ENCODE data around the gene GTSE1.

Gene GTSE1

DNA sequence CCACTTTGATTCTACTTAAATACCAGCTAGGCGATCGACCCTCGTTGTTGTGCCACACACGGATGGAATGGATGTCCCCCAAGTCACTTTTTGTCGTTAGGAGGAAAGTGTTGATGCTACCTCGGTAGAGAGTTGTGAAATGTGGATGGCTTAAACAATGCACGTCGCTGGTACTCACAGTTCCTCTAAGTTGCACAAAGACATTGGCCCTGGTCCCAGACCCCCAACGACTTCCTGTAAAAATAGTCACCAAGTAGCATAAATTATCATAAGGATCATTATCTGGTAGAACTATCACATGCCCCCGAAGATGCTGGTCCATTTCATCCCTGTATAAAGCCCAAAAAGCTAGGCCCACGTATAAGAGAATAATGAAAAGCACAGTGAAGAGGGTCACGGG lies 37.3 kb upstream of the GTSE1 start:
- no peak for ATAC-seq
- TF ChIP-seq SNAI2 (CRISPR knock-in tag; IDR thresholded peaks at IDR 0.05): no peak
- TF ChIP-seq PPARA (CRISPR knock-in tag; IDR thresholded peaks at IDR 0.05; ENCODE audit: borderline replicate concordance): no peak
- TF ChIP-seq, protein P1, sequence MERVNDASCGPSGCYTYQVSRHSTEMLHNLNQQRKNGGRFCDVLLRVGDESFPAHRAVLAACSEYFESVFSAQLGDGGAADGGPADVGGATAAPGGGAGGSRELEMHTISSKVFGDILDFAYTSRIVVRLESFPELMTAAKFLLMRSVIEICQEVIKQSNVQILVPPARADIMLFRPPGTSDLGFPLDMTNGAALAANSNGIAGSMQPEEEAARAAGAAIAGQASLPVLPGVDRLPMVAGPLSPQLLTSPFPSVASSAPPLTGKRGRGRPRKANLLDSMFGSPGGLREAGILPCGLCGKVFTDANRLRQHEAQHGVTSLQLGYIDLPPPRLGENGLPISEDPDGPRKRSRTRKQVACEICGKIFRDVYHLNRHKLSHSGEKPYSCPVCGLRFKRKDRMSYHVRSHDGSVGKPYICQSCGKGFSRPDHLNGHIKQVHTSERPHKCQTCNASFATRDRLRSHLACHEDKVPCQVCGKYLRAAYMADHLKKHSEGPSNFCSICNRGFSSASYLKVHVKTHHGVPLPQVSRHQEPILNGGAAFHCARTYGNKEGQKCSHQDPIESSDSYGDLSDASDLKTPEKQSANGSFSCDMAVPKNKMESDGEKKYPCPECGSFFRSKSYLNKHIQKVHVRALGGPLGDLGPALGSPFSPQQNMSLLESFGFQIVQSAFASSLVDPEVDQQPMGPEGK (CRISPR knock-in tag; IDR thresholded peaks at IDR 0.05; ENCODE audit: borderline replicate concordance): no peak
- no peak for TF ChIP-seq ESRRG (CRISPR knock-in tag; IDR thresholded peaks at IDR 0.05)
- no peak for TF ChIP-seq ZNF565 (CRISPR knock-in tag; conservative IDR thresholded peaks at IDR 0.05; ENCODE audit: low read depth)
- TF ChIP-seq ZNF8 (CRISPR knock-in tag; IDR thresholded peaks at IDR 0.05): no peak

DNA sequence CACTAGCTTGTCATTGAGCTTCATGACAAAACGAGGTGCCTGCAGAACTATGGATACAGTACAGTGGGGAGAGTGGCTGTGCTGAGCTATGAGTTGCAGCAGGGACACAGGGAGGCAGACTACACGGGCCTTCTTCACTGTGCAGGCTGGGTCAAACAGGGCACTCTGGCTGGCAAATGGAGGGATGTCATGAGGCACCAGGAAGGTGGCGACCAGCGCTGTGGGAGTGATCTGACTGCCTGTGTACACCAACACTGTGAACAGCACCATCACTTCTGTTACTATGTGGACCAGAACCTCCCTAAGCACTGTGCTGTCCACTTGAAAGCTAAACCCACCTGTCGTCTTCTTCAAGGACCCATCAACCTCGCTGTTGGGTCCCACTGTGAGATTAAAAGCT lies 36.6 kb upstream of the GTSE1 start:
- no peak for ATAC-seq
- TF ChIP-seq, protein P2, sequence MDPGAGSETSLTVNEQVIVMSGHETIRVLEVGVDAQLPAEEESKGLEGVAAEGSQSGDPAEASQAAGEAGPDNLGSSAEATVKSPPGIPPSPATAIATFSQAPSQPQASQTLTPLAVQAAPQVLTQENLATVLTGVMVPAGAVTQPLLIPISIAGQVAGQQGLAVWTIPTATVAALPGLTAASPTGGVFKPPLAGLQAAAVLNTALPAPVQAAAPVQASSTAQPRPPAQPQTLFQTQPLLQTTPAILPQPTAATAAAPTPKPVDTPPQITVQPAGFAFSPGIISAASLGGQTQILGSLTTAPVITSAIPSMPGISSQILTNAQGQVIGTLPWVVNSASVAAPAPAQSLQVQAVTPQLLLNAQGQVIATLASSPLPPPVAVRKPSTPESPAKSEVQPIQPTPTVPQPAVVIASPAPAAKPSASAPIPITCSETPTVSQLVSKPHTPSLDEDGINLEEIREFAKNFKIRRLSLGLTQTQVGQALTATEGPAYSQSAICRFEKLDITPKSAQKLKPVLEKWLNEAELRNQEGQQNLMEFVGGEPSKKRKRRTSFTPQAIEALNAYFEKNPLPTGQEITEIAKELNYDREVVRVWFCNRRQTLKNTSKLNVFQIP (CRISPR knock-in tag; IDR thresholded peaks at IDR 0.05; ENCODE audit: borderline replicate concordance, low read depth): no peak
- TF ChIP-seq, protein P3, sequence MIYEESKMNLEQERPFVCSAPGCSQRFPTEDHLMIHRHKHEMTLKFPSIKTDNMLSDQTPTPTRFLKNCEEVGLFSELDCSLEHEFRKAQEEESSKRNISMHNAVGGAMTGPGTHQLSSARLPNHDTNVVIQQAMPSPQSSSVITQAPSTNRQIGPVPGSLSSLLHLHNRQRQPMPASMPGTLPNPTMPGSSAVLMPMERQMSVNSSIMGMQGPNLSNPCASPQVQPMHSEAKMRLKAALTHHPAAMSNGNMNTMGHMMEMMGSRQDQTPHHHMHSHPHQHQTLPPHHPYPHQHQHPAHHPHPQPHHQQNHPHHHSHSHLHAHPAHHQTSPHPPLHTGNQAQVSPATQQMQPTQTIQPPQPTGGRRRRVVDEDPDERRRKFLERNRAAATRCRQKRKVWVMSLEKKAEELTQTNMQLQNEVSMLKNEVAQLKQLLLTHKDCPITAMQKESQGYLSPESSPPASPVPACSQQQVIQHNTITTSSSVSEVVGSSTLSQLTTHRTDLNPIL (CRISPR knock-in tag; IDR thresholded peaks at IDR 0.05; ENCODE audit: low read depth): no peak
- TF ChIP-seq ZNF70 (CRISPR knock-in tag; IDR thresholded peaks at IDR 0.05): no peak
- no peak for TF ChIP-seq GLIS3 (CRISPR knock-in tag; IDR thresholded peaks at IDR 0.05)
- TF ChIP-seq RARB (CRISPR knock-in tag; IDR thresholded peaks at IDR 0.05): no peak
- no peak for TF ChIP-seq CSDC2 (CRISPR knock-in tag; IDR thresholded peaks at IDR 0.05)
- no peak for TF ChIP-seq ZNF8 (CRISPR knock-in tag; IDR thresholded peaks at IDR 0.05)
- TF ChIP-seq, protein P1 (CRISPR knock-in tag; IDR thresholded peaks at IDR 0.05; ENCODE audit: borderline replicate concordance): no peak
- TF ChIP-seq ZNF565 (CRISPR knock-in tag; conservative IDR thresholded peaks at IDR 0.05; ENCODE audit: low read depth): no peak
- TF ChIP-seq PPARA (CRISPR knock-in tag; IDR thresholded peaks at IDR 0.05; ENCODE audit: borderline replicate concordance): no peak
- TF ChIP-seq, protein P4, sequence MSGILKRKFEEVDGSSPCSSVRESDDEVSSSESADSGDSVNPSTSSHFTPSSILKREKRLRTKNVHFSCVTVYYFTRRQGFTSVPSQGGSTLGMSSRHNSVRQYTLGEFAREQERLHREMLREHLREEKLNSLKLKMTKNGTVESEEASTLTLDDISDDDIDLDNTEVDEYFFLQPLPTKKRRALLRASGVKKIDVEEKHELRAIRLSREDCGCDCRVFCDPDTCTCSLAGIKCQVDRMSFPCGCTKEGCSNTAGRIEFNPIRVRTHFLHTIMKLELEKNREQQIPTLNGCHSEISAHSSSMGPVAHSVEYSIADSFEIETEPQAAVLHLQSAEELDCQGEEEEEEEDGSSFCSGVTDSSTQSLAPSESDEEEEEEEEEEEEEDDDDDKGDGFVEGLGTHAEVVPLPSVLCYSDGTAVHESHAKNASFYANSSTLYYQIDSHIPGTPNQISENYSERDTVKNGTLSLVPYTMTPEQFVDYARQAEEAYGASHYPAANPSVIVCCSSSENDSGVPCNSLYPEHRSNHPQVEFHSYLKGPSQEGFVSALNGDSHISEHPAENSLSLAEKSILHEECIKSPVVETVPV (CRISPR knock-in tag; IDR thresholded peaks at IDR 0.05): no peak
- TF ChIP-seq ZC3H10 (CRISPR knock-in tag; IDR thresholded peaks at IDR 0.05): no peak
- TF ChIP-seq BACH2 (CRISPR knock-in tag; IDR thresholded peaks at IDR 0.05; ENCODE audit: borderline replicate concordance): no peak

DNA sequence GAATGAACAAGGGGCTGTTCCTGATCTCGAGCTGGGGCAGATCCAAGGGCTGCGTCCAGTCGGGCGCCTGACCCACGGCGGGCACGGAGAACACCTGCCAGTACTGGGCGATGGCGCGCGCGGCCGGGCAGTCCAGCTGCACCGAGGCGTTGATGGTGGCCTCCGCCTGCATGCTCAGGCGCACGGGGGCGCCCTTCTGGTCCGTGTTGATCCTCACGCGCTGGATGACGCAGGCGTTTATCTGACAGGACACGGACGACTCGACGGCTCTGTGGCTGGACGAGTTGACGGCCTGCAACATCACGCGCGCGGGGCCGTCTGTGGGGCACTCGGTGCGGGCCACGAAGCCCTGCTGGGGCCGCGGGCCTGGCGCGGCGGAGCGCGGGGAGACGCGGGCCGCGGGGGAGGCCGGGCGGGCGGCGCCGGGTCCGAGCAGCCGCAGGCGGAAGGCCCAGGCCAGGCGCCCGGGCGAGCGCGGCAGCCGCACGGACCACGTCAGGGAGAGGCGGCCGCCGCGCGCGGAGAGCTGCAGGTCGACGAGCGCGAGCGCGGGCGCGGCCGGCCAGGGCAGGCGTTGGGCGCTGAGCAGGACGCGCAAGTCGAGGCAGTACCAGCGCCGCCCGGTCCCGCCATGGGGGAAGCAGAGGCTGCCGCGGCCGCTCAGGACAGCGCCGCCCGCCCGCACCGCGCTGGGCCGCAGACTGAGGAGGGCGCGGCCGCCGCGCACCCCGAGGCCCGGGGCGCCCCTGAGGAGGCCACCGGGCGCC lies 34.0 kb upstream of the GTSE1 start:
- ATAC-seq: no peak
- no peak for TF ChIP-seq ZNF565 (CRISPR knock-in tag; conservative IDR thresholded peaks at IDR 0.05; ENCODE audit: low read depth)
- no peak for TF ChIP-seq CSDC2 (CRISPR knock-in tag; IDR thresholded peaks at IDR 0.05)
- TF ChIP-seq ZFP3 (CRISPR knock-in tag; IDR thresholded peaks at IDR 0.05): no peak
- TF ChIP-seq, protein P3 (CRISPR knock-in tag; IDR thresholded peaks at IDR 0.05; ENCODE audit: low read depth): no peak
- TF ChIP-seq, protein P1 (CRISPR knock-in tag; IDR thresholded peaks at IDR 0.05; ENCODE audit: borderline replicate concordance): no peak
- TF ChIP-seq GLIS3 (CRISPR knock-in tag; IDR thresholded peaks at IDR 0.05): no peak
- TF ChIP-seq, protein P4 (CRISPR knock-in tag; IDR thresholded peaks at IDR 0.05): no peak
- no peak for TF ChIP-seq ESRRG (CRISPR knock-in tag; IDR thresholded peaks at IDR 0.05)
- TF ChIP-seq ZNF8 (CRISPR knock-in tag; IDR thresholded peaks at IDR 0.05): no peak
- TF ChIP-seq ARNTL (CRISPR knock-in tag; IDR thresholded peaks at IDR 0.05; ENCODE audit: borderline replicate concordance, low read depth): no peak
- TF ChIP-seq BACH2 (CRISPR knock-in tag; IDR thresholded peaks at IDR 0.05; ENCODE audit: borderline replicate concordance): no peak
- no peak for TF ChIP-seq PPARA (CRISPR knock-in tag; IDR thresholded peaks at IDR 0.05; ENCODE audit: borderline replicate concordance)
- no peak for TF ChIP-seq ISL1 (CRISPR knock-in tag; IDR thresholded peaks at IDR 0.05)
- no peak for TF ChIP-seq RARB (CRISPR knock-in tag; IDR thresholded peaks at IDR 0.05)
- no peak for TF ChIP-seq OSR1 (CRISPR knock-in tag; IDR thresholded peaks at IDR 0.05)
- no peak for TF ChIP-seq ZC3H10 (CRISPR knock-in tag; IDR thresholded peaks at IDR 0.05)
- TF ChIP-seq TCF4 (CRISPR knock-in tag; IDR thresholded peaks at IDR 0.05; ENCODE audit: borderline replicate concordance): no peak
- TF ChIP-seq ZNF70 (CRISPR knock-in tag; IDR thresholded peaks at IDR 0.05): no peak

All from SK-N-SH treated with all-trans-retinoic acid at 6 μM for 48 hours (cell line).